ENCODE results near the gene ADIPOR2.

DNA sequence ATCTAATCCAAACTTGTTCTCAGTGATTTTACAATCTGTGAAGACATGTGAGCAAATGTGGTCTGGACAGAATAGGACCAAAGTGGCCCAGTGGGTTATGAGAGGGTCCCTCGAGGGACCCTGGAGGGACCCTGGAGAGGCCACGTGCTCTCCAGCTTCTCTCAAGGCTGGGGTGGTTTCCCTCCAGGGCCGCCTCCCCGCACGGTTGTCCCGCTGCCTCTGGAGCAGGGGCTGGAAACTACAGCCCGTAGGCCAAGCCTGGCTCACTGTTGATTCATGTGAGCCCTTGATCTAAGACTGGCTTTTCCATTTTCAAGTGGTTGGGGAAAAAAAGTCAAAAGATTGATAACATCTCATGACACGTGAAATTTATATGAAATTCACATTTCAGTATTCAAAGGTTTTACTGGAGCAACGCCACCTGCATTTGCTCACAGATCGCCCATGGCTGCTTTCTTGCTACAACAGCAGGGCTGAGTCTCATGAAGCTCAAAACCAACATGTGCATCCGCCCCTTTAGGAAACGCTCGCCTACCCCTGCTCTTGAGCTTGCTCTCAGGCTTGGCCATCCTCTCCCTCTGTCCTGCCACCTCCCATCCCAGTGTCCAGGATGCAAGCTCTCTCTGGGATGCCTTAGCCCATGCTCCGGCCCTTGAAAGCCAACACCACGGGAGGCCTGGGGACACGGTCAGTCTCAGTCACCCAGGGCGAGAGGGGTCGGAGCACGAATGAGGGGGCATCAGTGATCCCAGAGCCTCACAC, 117.3 kb downstream of the ADIPOR2 start:
- TF ChIP-seq ZNF274 (IDR thresholded peaks at IDR 0.05; ENCODE audit: low read depth, low read length) (no peak), SUZ12 (IDR thresholded peaks at IDR 0.05; ENCODE audit: extremely low read depth, insufficient read depth, insufficient read length) (no peak), YY1 (IDR thresholded peaks at IDR 0.05; ENCODE audit: insufficient read depth, insufficient read length) (no peak)
